PC-3 (cell line): ENCODE results near the gene SLC38A4. TPM values are rescaled to one million over a fixed set of nuclear protein-coding genes. Genes with fewer than 3 reads are reported as not detected.

ENCODE experiments used
- ATAC-seq: fragments of 200-7000 bp; cut with Tn5 transposase; 2 replicates; pipeline ENCODE4 v1.9.1; 2020; ENCODE audit warnings: mild to moderate bottlenecking, moderate library complexity
- Bru-seq: library from RNA; stranded (reverse); fragments of 400-500 nt; gene quantifications from one replicate; lab custom pipeline; 2021; lab: Mats Ljungman, UMichigan
- BruChase-seq, 2 experiments: library from RNA; stranded (reverse); fragments of 400-500 nt; gene quantifications; one replicate each; lab custom pipeline; 2021; lab: Mats Ljungman, UMichigan
- BruUV-seq: library from RNA; stranded (reverse); fragments of 400-500 nt; replicated peaks from 2 replicates; lab custom pipeline; 2021; lab: Mats Ljungman, UMichigan
- CTCF ChIA-PET: fragments of 300-600 bp; sonication (Branson Sonifier 250); formaldehyde crosslinking; loops from one replicate; lab custom pipeline; 2022; ENCODE audit warnings: antibody characterized with exemption; lab: Charles Lee
- POLR2A ChIA-PET: fragments of 300-600 bp; sonication (Branson Sonifier 250); formaldehyde crosslinking; loops from one replicate; lab custom pipeline; 2022; ENCODE audit warnings: antibody characterized with exemption; ENCODE audit not compliant: unreplicated experiment; lab: Charles Lee
- DNase-seq: peaks from one replicate; pipeline ENCODE4 v3.0.0-alpha.2; 2015
- H2AFZ ChIP-seq: fragments of 300-600 bp; sonication (generic); 2 replicates; pipeline ENCODE4 v1.6.0; 2016; ENCODE audit warnings: antibody characterized with exemption, low read length
- H3F3A ChIP-seq: fragments of 300-600 bp; sonication (generic); one replicate; pipeline ENCODE4 v1.6.0; 2017; ENCODE audit warnings: antibody characterized with exemption, low read length, control low read depth, mild to moderate bottlenecking; ENCODE audit not compliant: unreplicated experiment
- H3K27ac ChIP-seq: fragments of 300-600 bp; sonication (generic); 2 replicates; pipeline ENCODE4 v1.5.1; 2016; ENCODE audit warnings: mild to moderate bottlenecking, low read length
- H3K27me3 ChIP-seq: fragments of 300-600 bp; sonication (generic); 2 replicates; pipeline ENCODE4 v1.6.1; 2016; ENCODE audit warnings: low read length, mixed read lengths
- H3K36me3 ChIP-seq: fragments of 300-600 bp; sonication (generic); 2 replicates; pipeline ENCODE4 v1.6.1; 2016; ENCODE audit warnings: low read depth, mixed run types, low read length, mixed read lengths
- H3K4me1 ChIP-seq: fragments of 300-600 bp; sonication (generic); 2 replicates; pipeline ENCODE4 v1.5.1; 2016; ENCODE audit warnings: low read length; ENCODE audit not compliant: insufficient read depth
- H3K4me2 ChIP-seq: fragments of 300-600 bp; sonication (generic); 2 replicates; pipeline ENCODE4 v1.6.0; 2016; ENCODE audit warnings: low read length
- H3K4me3 ChIP-seq: fragments of 300-600 bp; sonication (generic); 2 replicates; pipeline ENCODE4 v1.5.1; 2016; ENCODE audit warnings: mild to moderate bottlenecking, low read length, mixed read lengths
- H3K79me2 ChIP-seq: fragments of 300-600 bp; sonication (generic); 2 replicates; pipeline ENCODE4 v1.6.1; 2017; ENCODE audit warnings: low read length, mixed read lengths
- H3K9ac ChIP-seq: fragments of 300-600 bp; sonication (generic); 2 replicates; pipeline ENCODE4 v1.6.0; 2016; ENCODE audit warnings: mild to moderate bottlenecking, low read length
- H3K9me2 ChIP-seq: fragments of 300-600 bp; sonication (generic); replicated peaks from 2 replicates; pipeline ENCODE4 v1.6.1; 2016; ENCODE audit warnings: mixed run types, low read length, mixed read lengths
- H3K9me3 ChIP-seq: fragments of 300-600 bp; sonication (generic); 2 replicates; pipeline ENCODE4 v1.6.1; 2016; ENCODE audit warnings: low read length, mixed read lengths
- H4K20me1 ChIP-seq: fragments of 300-600 bp; sonication (generic); 2 replicates; pipeline ENCODE4 v1.6.1; 2016; ENCODE audit warnings: low read length, mixed read lengths
- EZH2 ChIP-seq: fragments of 300-600 bp; sonication (generic); IDR thresholded peaks from one replicate; pipeline ENCODE4 v1.6.1; 2017; ENCODE audit warnings: antibody characterized with exemption, mild to moderate bottlenecking, low read length; ENCODE audit not compliant: unreplicated experiment
- EZH2phosphoT487 ChIP-seq: fragments of 300-600 bp; sonication (generic); IDR thresholded peaks from 2 replicates; pipeline ENCODE4 v1.6.1; 2018; ENCODE audit warnings: mild to moderate bottlenecking, antibody characterized with exemption, low read length, borderline replicate concordance
- intact Hi-C: fragments of 100-400 bp; cut with micrococcal nuclease; formaldehyde crosslinking; loops from 2 replicates; pipeline ENCODE4 v1.9.0; 2023
- long read RNA-seq: library from polyadenylated mRNA; unstranded; transcript quantifications from one replicate; pipeline ENCODE4 v2.0.0, GENCODE V29; 2021; ENCODE audit not compliant: unreplicated experiment
- total RNA-seq: library from RNA; depleted of rRNA; stranded (reverse); fragments of >200 nt; gene quantifications from 2 replicates; pipeline ENCODE4 v1.2.3, GENCODE V29; 2014; rRNA removed
- TF ChIP-seq, protein P1 (sequence below): fragments of 300-600 bp; sonication (generic); conservative IDR thresholded peaks from 2 replicates; pipeline ENCODE4 v1.5.1; 2017; ENCODE audit warnings: antibody characterized with exemption, low read depth, mild to moderate bottlenecking, low read length

The SLC38A4 gene
- total RNA-seq (not detected in 2 replicates), Bru-seq, nascent RNA (percentile 10 among the genes with signal in this experiment), BruChase-seq, experiment 1, labeled RNA remaining after a 6-hour chase (percentile 15 among the genes with signal in this experiment), BruChase-seq, experiment 2, labeled RNA remaining after a 2-hour chase (percentile 16 among the genes with signal in this experiment)
- long read RNA-seq, partial matches to known transcripts, result 0 of 4 reads
- long read RNA-seq, other reads (novel, unspliced or antisense), result 4 of 4 reads

- Histone ChIP-seq H3K9me3 (no peaks in the 10 kb centered on the region), H3K36me3 (no peaks in the 10 kb centered on the region), H3K4me1 (peaks cover 6% of the 10 kb centered on the region), H3K27ac (no peak within 1 kb of the TSS), H3K79me2 (no peaks in the 10 kb centered on the region), H3K9ac (no peak within 1 kb of the TSS), H3K9me2 (no peaks in the 10 kb centered on the region), H3K27me3 (no peaks in the 10 kb centered on the region), H3K4me3 (no peak within 1 kb of the TSS), H3K4me2 (no peak within 1 kb of the TSS), H2AFZ (no peak within 1 kb of the TSS), H4K20me1 (no peaks in the 10 kb centered on the region), H3F3A (no peaks in the 10 kb centered on the region)
- TF ChIP-seq EZH2 (no peak), EZH2phosphoT487 (no peak)
- TF ChIP-seq, protein P1, sequence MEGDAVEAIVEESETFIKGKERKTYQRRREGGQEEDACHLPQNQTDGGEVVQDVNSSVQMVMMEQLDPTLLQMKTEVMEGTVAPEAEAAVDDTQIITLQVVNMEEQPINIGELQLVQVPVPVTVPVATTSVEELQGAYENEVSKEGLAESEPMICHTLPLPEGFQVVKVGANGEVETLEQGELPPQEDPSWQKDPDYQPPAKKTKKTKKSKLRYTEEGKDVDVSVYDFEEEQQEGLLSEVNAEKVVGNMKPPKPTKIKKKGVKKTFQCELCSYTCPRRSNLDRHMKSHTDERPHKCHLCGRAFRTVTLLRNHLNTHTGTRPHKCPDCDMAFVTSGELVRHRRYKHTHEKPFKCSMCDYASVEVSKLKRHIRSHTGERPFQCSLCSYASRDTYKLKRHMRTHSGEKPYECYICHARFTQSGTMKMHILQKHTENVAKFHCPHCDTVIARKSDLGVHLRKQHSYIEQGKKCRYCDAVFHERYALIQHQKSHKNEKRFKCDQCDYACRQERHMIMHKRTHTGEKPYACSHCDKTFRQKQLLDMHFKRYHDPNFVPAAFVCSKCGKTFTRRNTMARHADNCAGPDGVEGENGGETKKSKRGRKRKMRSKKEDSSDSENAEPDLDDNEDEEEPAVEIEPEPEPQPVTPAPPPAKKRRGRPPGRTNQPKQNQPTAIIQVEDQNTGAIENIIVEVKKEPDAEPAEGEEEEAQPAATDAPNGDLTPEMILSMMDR, result no peak
- ATAC-seq (no peak), DNase-seq (no peak)
- intact Hi-C loops, result no loop called here
- POLR2A ChIA-PET, result no interaction called here
- CTCF ChIA-PET, result no interaction called here
- no TSS peak for BruUV-seq
Measured at GRCh38 chr12:46825591-46826414, at the start of gene SLC38A4. TSS of gene SLC38A4 (minus strand) at chr12:46825997. CDS start at chr12:46793071, 32,926 bp downstream.

DNA sequence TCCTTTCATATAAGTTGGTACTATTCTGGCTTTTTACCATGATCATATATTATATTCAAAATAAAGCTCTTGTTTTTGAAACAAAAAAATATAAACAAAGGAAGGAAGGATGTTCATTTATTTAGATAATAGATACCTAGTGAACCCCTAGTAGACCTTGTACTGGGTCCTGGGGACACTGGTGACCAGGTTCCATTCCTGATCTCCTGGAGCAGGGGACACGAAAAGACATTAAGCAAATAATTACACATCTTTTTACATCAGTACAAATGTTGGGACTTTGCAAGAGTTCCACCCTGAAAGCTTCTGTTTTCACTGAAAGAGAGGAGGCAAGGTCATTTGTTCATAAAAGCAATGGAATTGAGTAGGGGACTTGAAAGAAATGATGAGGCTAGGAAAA is 49.3 kb upstream of the SLC38A4 start:
- Histone ChIP-seq H4K20me1 (no peaks in the 10 kb centered on the region), H2AFZ (no peak overlapping the region), H3F3A (no peaks in the 10 kb centered on the region), H3K27me3 (no peaks in the 10 kb centered on the region), H3K36me3 (no peaks in the 10 kb centered on the region), H3K4me1 (no peaks in the 10 kb centered on the region), H3K27ac (no peak overlapping the region), H3K4me3 (no peak overlapping the region), H3K9me3 (no peaks in the 10 kb centered on the region), H3K79me2 (no peaks in the 10 kb centered on the region), H3K4me2 (no peak overlapping the region), H3K9me2 (no peaks in the 10 kb centered on the region), H3K9ac (no peak overlapping the region)
- no peak for DNase-seq
- TF ChIP-seq, protein P1, result no peak
- TF ChIP-seq EZH2 (no peak), EZH2phosphoT487 (no peak)
- ATAC-seq, result no peak
- intact Hi-C loops, result no loop called here
- ChIA-PET CTCF (no interaction called here), POLR2A (interaction anchor here (0.6 kb wide), 1 partner anchor 384 kb away, joined by 3 read pairs; no protein-coding TSS in a partner anchor)
- no TSS peak for BruUV-seq
